ENCODE measurements around the gene SIRPG. TPM values are rescaled to one million over a fixed set of nuclear protein-coding genes. Genes with fewer than 3 reads are reported as not detected.

The SIRPG gene
- total and polyA plus RNA-seq, 12 donors: 0.25 to 2.0 (median 0.55) TPM; not detected in 3

DNA sequence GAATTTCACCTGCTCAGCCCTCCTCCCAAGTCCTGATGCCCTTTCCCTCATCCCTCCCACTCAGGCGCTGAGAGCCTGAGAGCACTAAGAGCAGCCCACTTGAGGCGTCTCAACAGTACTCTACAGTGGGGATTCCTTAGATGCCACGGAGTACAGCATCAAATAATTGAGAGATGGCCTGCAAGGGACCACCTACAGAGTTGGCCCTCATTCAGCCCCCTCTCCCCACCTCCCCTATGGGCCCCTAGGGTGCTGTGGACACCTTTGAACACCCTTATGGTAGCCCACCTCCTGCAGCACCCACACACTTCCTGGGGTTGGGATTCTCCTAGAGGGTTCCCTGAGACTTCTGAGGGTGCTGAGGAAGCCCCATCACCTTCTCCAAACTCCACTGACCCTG lies 37.1 kb upstream of the SIRPG start:
- Histone ChIP-seq H3K36me3 (replicated peaks in 1 of 2) (no peaks in the 10 kb centered on the region), H3K4me1 (replicated peaks in 1 of 2) (no peaks in the 10 kb centered on the region), H3K4me3 (no peak overlapping the region), H3K27me3 (no peaks in the 10 kb centered on the region), H3K27ac (no peak overlapping the region), H3K9me3 (replicated peaks in 1 of 3) (no peaks in the 10 kb centered on the region)
- TF ChIP-seq POLR2A (IDR thresholded peaks at IDR 0.05): no peak
- TF ChIP-seq, protein P1, sequence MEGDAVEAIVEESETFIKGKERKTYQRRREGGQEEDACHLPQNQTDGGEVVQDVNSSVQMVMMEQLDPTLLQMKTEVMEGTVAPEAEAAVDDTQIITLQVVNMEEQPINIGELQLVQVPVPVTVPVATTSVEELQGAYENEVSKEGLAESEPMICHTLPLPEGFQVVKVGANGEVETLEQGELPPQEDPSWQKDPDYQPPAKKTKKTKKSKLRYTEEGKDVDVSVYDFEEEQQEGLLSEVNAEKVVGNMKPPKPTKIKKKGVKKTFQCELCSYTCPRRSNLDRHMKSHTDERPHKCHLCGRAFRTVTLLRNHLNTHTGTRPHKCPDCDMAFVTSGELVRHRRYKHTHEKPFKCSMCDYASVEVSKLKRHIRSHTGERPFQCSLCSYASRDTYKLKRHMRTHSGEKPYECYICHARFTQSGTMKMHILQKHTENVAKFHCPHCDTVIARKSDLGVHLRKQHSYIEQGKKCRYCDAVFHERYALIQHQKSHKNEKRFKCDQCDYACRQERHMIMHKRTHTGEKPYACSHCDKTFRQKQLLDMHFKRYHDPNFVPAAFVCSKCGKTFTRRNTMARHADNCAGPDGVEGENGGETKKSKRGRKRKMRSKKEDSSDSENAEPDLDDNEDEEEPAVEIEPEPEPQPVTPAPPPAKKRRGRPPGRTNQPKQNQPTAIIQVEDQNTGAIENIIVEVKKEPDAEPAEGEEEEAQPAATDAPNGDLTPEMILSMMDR (IDR thresholded peaks at IDR 0.05): no peak
- no peak for DNase-seq
- WGBS, 4 donors: 71 to 93% (median 75%) methylated on average over 3 of the region's 3 CpGs
- intact Hi-C loops (cut with DNase I): no loop called here

DNA sequence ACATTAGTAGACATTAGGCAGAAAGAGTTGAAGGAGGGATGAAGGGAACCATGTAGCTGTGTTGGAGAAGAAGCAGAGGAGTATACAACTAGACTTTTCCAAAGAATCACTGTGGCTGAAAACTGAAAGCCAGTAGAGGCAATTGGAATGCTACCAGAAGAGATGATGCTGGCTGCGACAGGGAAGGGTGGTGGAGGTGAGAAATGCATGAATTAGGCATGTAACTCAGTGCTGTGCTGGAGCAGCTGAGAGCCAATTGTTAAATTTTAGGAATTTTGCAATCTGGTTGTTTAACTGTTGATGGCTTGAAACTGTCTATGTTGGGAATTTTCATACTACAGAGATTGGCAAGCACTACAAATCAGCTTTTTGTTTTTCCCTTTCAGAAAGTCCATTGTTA lies 35.8 kb upstream of the SIRPG start:
- no peak for DNase-seq
- no peak for TF ChIP-seq POLR2A (IDR thresholded peaks at IDR 0.05)
- TF ChIP-seq, protein P1 (IDR thresholded peaks at IDR 0.05): no peak
- intact Hi-C loops (cut with DNase I): no loop called here
- Histone ChIP-seq H3K9me3 (replicated peaks in 1 of 3) (no peaks in the 10 kb centered on the region), H3K36me3 (replicated peaks in 1 of 2) (no peaks in the 10 kb centered on the region), H3K4me3 (no peak overlapping the region), H3K27me3 (no peaks in the 10 kb centered on the region), H3K4me1 (replicated peaks in 1 of 2) (no peaks in the 10 kb centered on the region), H3K27ac (no peak overlapping the region)
- 30 to 38% (median 37%) methylated on average over 1 of the region's 1 CpG for WGBS, 4 donors

DNA sequence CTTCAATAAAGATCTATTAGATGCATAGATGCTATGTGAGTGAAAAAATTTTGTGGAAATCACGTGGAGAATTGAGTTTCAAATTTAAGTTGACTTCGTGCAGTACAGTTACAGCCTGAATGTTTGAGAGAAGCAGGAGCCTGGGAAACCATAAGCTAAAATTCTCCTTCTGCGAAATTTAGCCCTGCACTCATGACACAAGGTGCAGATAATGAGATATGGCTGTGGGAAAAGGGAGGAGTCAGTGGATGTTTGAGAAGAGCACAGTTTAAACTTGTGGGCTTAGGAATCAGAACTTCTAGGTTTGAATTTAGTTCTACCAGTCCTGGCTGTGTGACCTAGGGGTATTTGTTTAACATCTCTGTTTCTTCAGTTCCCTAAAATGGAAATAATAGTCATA lies 32.1 kb upstream of the SIRPG start:
- H3K9me3 ChIP-seq (replicated peaks in 1 of 3): no peaks in the 10 kb centered on the region
- H3K4me3 ChIP-seq: no peak overlapping the region
- H3K4me1 ChIP-seq (replicated peaks in 1 of 2): no peaks in the 10 kb centered on the region
- H3K36me3 ChIP-seq (replicated peaks in 1 of 2): no peaks in the 10 kb centered on the region
- no peaks in the 10 kb centered on the region for H3K27me3 ChIP-seq
- WGBS, 4 donors: 71 to 80% (median 78%) methylated on average over 3 of the region's 3 CpGs
- no peak overlapping the region for H3K27ac ChIP-seq
- intact Hi-C loops (cut with DNase I): no loop called here
- TF ChIP-seq POLR2A (IDR thresholded peaks at IDR 0.05): no peak
- TF ChIP-seq, protein P1 (IDR thresholded peaks at IDR 0.05): no peak
- DNase-seq: no peak

DNA sequence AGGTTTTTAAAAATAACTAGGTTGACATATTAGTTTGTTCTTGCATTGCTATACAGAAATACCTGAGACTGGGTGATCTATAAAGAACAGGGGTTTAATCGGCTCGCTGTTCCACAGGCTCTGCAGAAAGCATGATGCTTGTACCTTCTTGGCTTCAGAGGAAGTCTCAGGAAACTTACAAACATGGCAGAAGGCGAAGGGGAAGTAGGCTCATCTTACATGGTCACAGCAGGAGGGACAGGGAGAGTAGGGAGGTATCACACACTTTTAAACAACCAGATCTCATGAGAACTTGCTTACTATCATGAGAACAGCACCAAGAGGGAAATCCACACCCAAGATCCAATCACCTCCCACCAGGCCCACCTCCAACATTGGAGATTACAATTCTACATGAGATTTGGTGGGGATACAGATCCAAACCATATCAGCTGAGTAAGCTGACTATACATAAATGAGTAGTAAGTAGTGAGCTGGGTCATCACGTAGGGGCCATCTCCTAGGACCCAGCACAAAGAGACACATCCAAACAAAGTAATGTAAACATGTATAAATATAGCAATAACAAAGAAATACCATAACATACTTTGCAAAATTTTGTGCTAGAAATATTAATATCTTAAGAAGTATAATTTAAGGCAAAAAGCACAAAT lies 31.4 kb upstream of the SIRPG start:
- Histone ChIP-seq H3K4me3 (no peak overlapping the region), H3K36me3 (replicated peaks in 1 of 2) (no peaks in the 10 kb centered on the region), H3K9me3 (replicated peaks in 1 of 3) (no peaks in the 10 kb centered on the region), H3K27me3 (no peaks in the 10 kb centered on the region), H3K27ac (no peak overlapping the region), H3K4me1 (replicated peaks in 1 of 2) (no peaks in the 10 kb centered on the region)
- TF ChIP-seq POLR2A (IDR thresholded peaks at IDR 0.05): no peak
- TF ChIP-seq, protein P1 (IDR thresholded peaks at IDR 0.05): no peak
- whole genome bisulfite sequencing, 4 donors: 79 to 83% (median 80%) methylated on average over 4 of the region's 4 CpGs
- DNase-seq: no peak
- intact Hi-C loops (cut with DNase I): no loop called here

All from adrenal gland (tissue), 12 donors.